GM21786 (cell line): ENCODE measurements around the gene CTCF.

Experiments used
- ATAC-seq: cut with Tn5 transposase; IDR thresholded peaks from one replicate; pipeline ENCODE4 v1.9.1; 2021; ENCODE audit not compliant: unreplicated experiment

Gene CTCF

GRCh38 chr16:67663877-67664222, 101.5 kb downstream of the CTCF start:
- ATAC-seq: no peak

GRCh38 chr16:67664258-67664657, 101.9 kb downstream of the CTCF start:
- no peak for ATAC-seq

- ATAC-seq: no peak
Observed at GRCh38 chr16:67664871-67665270, 102.5 kb downstream of the CTCF start.

- no peak for ATAC-seq
Observed at GRCh38 chr16:67665598-67665997, 103.3 kb downstream of the CTCF start.

DNA sequence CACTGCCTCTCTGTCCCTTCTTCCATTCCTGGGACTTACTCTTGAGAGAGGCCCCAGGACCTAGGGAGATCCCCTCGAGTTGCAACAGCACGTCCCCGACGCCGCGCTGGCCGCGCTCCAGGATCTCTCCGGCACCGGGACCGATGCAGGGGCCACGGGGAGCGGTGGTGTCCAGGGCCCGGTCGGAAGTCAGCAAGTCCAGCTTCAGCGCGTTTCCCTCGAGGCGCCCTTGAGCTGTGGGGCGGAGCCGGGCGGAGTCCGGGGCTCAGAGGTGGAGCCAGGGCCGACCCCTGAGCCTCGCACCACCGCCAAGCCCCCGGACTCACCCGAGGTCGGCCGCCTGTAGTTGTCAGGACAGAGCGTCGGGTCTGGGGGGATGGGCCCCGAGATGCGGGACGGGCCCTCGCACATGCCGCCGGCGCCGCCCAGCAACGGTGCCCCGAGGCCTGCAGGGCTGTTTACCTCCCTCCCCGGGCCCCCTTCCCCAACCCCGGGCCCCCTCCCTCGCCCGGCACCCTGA, 103.8 kb downstream of the CTCF start:
- no peak for ATAC-seq

GRCh38 chr16:67666559-67667452, 104.5 kb downstream of the CTCF start, which contains the start of the genes C16orf86 and ENKD1:
Gene C16orf86, plus strand, starts transcription at chr16:67666814. Its CDS starts 157 bp downstream, at chr16:67666971.
Gene ENKD1, minus strand, starts transcription at chr16:67666750. Its CDS starts 308 bp downstream, at chr16:67666442.
- ATAC-seq: peak; percentile 50

GRCh38 chr16:67667453-67667816, 105.1 kb downstream of the CTCF start:
- ATAC-seq: no peak

GRCh38 chr16:67667817-67668494, 105.6 kb downstream of the CTCF start:
- ATAC-seq: peak; percentile 70

DNA sequence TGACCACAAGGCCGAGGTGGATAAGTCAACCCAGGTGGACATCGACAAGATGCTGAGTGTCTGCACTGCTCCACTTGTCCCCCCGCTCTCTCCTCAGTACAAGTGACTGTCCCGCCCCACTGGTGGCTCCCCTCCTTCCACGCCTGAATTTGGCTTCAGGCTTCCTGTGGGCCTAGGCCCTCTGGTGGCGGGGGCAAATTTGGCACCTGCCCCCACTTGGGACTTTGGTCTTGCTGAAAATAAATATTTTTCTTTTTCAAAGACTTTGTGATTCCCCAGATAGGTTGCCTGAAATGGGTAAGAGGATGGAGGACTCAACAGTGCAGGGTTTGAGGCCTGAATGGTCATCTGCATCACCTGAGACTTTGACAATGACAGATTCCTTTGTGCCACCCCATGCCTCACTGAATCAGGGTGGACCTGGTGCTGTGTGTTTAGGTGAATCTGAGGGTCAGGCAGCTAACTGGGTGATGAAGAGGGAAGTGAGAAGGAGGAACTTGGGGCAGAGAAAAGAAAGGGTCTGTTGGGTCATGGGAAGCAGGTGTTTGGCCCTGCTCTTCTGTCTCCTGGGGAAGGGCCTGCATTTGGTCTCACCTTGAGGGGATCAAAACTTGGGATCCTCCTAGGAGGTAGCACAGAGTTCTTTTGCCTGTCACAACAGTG, 106.3 kb downstream of the CTCF start:
- no peak for ATAC-seq

DNA sequence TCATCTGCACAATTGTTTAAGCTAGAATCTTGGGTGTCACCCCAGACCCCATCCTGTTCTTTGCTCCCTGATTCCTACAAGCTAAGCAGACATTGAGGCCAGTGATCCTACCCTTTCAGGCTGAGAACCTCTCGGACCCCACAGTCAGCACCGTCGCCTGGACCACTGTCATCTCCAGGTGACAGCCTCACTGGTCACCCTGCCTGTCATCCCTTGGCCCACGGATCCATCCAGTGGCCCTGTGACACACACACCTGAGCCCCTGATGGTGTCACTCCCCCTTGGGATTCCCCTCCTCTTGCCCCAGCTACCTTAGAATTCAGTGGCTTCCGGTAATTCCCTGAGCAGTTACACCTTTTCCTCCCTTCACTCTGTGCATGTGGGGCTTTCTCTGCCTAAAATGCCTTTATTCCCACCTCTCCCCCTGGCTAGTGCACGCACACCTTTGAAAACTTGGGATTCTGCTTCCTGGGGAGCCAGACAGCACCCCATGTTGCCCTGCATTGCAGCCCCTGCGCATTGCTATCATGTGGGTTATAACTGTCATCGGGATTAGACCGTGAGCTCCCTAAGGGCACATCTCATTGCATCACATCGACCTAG, 107.3 kb downstream of the CTCF start:
- ATAC-seq: no peak

GRCh38 chr16:67672306-67672705, 110.0 kb downstream of the CTCF start:
- no peak for ATAC-seq

DNA sequence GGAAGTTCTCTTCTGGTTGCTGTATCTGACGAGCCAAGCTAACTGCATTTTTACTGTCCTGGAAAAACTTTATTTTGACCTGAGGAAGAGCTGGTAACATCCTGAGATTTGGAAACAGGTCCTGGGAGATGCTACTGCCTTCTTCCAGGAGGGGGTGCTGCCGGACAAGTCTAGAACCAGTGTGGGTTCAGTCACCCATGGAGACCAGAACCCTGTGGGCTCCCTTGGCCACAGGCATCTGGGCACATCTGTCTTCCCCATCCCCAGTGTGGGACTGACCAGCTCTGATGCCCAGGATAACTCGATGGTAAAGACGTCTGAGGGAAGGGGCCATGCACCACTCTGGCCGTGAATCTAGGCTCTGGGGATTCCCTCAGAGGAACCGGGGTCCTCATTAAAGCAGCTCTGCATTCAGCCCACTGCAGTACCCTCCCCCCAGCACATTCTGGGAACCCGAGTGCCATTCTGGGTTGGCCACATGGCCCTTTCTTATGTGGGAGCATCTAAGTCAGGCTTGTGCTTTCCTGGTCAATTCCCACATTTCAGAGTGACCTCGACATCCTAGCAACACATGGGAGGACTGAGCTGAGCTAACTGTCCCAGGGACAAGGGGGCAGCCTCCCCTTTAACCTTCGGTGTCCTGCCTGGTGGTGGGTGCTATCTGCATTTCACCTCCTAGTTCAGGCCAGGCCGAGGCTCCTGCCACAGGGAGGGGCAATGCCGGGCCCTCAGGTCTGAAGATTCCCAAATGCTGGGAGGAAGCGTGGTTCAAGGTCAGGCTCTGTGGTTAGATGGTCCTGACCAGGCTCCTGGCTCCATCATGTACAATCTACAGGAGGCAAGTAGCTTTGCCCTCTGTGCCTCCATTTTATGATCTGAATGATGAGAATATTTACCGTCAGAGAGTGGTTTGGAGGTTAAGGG, 110.7 kb downstream of the CTCF start:
- no peak for ATAC-seq

GRCh38 chr16:67673712-67674580, 111.6 kb downstream of the CTCF start:
- ATAC-seq: no peak

DNA sequence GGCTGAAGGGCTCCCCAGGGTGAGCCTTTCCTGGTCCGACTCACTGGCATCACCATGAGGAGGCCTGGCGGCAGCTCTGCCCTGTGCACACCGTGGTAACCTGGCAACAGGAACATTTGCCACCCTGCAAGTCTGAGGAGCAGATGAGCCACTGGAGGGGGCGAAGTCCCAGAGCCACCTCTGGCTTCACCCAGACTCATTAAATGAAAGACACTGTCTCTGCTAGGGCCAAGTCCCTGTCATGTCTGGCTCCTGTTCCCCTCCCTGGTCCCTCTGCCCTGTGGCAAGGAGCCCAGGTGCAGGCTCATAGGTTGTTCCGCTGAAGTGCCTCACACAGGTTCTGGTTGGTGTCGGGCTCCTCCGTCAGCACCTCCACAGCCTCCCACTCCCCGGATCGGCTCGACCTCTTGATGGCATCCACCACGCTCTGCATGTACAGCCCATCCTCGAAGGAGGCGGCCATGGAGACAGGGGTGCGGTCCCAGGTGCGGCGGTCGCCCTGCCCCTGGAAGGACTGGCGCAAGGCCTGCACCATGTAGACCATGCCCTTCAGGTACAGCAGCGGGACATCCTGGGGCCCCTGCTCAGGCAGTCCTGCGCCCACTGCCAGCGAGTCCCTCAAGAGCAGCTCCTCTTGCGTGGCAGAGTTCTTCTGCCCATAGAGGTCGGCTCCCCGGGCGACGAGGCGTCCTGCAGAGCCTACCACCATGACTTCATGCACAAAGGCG, 112.7 kb downstream of the CTCF start:
- no peak for ATAC-seq

DNA sequence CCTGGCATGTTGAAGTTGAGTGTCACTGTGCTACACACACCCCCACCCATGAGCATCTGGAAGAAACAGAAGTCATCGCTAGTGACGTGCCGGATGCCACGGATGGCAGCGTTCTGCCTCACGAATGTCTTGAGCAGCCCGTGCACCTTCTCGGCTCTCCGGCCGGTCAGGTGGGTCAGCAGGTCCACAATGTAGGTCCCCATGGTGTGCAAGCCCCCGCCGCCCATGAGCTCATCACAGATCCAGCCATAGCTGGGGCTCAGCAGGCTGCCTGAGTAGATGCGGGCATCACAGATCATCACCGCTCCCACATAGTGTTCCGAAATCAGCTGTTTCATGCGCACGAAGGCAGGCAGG, 113.2 kb downstream of the CTCF start:
- no peak for ATAC-seq

- ATAC-seq: no peak
Observed at GRCh38 chr16:67675999-67676398, 113.7 kb downstream of the CTCF start.

GRCh38 chr16:67676516-67676915, 114.2 kb downstream of the CTCF start:
- ATAC-seq: no peak

GRCh38 chr16:67676939-67677338, 114.6 kb downstream of the CTCF start:
- ATAC-seq: no peak

DNA sequence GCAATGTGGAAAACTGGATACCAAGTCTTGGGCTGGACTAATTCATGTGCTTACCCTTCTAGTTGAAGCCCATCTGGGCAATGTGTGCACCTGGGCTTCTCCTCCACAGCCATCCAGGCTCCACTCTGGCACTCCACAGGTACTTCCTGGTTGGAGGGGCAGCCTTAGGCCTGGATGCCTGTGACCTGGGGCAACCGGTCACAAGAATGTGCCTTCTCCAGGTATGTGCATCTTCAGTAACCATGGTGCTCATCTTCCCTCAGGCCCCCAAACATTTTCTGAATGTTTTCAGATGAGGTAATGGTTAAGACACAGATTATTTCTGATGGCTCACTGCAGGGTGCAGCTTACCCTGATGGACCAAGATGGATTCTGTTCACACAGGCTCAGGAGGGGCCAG, 115.4 kb downstream of the CTCF start:
- no peak for ATAC-seq
